Neural progenitor cell (in vitro differentiated cells): Measurements from ENCODE around the gene ZNF654. TPM values are rescaled to one million over a fixed set of nuclear protein-coding genes. Genes with fewer than 3 reads are reported as not detected.

ENCODE experiments used
- DNase-seq: peaks from one replicate; pipeline ENCODE4 v3.0.0-alpha.2; 2016; ENCODE audit warnings: low spot score
- H2AFZ ChIP-seq: fragments of 200-600 bp; sonication (generic); replicated peaks from 2 replicates; pipeline ENCODE4 v1.6.1; 2016; ENCODE audit warnings: antibody characterized with exemption
- H3F3A ChIP-seq: fragments of 200-600 bp; sonication (generic); 2 replicates; pipeline ENCODE4 v1.6.1; 2016; ENCODE audit warnings: antibody characterized with exemption, low read depth
- H3K27ac ChIP-seq: fragments of 200-600 bp; sonication (generic); 2 replicates; pipeline ENCODE4 v1.5.1; 2016; ENCODE audit warnings: mild to moderate bottlenecking
- H3K27me3 ChIP-seq: fragments of 200-600 bp; sonication (generic); 2 replicates; pipeline ENCODE4 v1.6.1; 2016; ENCODE audit warnings: mild to moderate bottlenecking, moderate library complexity
- H3K36me3 ChIP-seq: fragments of 200-600 bp; sonication (generic); 2 replicates; pipeline ENCODE4 v1.5.1; 2016
- H3K4me1 ChIP-seq: fragments of 200-600 bp; sonication (generic); 2 replicates; pipeline ENCODE4 v1.6.1; 2016; ENCODE audit warnings: mixed run types
- H3K4me2 ChIP-seq: fragments of 200-600 bp; sonication (generic); 2 replicates; pipeline ENCODE4 v1.6.1; 2016
- H3K4me3 ChIP-seq: fragments of 200-600 bp; sonication (generic); 2 replicates; pipeline ENCODE4 v1.5.1; 2016
- H3K79me2 ChIP-seq: fragments of 200-600 bp; sonication (generic); 2 replicates; pipeline ENCODE4 v1.6.1; 2016; ENCODE audit warnings: low read depth
- H3K9ac ChIP-seq: fragments of 200-600 bp; sonication (generic); 2 replicates; pipeline ENCODE4 v1.6.1; 2016
- H3K9me3 ChIP-seq: fragments of 200-600 bp; sonication (generic); 2 replicates; pipeline ENCODE4 v1.5.1; 2016; ENCODE audit warnings: low read depth
- H4K20me1 ChIP-seq: fragments of 200-600 bp; sonication (generic); 2 replicates; pipeline ENCODE4 v1.6.1; 2016; ENCODE audit warnings: low read depth
- H3K27ac Mint-ChIP-seq: 3 replicates; pipeline ENCODE4 v1.8.0; 2021; ENCODE audit warnings: mixed read lengths
- H3K27me3 Mint-ChIP-seq: 2 replicates; pipeline ENCODE4 v1.8.0; 2022; ENCODE audit warnings: low read depth, mild to moderate bottlenecking, inconsistent platforms, moderate library complexity, mixed read lengths; ENCODE audit not compliant: insufficient read depth
- H3K36me3 Mint-ChIP-seq: 3 replicates; pipeline ENCODE4 v1.8.0; 2021; ENCODE audit warnings: mixed read lengths
- H3K4me1 Mint-ChIP-seq: 3 replicates; pipeline ENCODE4 v1.8.0; 2021; ENCODE audit warnings: mixed read lengths
- H3K4me3 Mint-ChIP-seq: 3 replicates; pipeline ENCODE4 v1.8.0; 2021; ENCODE audit warnings: mild to moderate bottlenecking, moderate library complexity, mixed read lengths
- H3K9me3 Mint-ChIP-seq: 3 replicates; pipeline ENCODE4 v1.8.0; 2020; ENCODE audit warnings: mixed read lengths
- EZH2 ChIP-seq: fragments of 200-600 bp; sonication (generic); IDR thresholded peaks from 2 replicates; pipeline ENCODE4 v1.6.1; 2017; ENCODE audit warnings: antibody characterized with exemption, mild to moderate bottlenecking, moderate library complexity
- EZH2phosphoT487 ChIP-seq: fragments of 200-600 bp; sonication (generic); IDR thresholded peaks from 2 replicates; pipeline ENCODE4 v1.6.1; 2017; ENCODE audit warnings: antibody characterized with exemption
- total RNA-seq: library from RNA; depleted of rRNA; stranded (reverse); fragments of >200 nt; gene quantifications from 2 replicates; pipeline ENCODE4 v1.2.3, GENCODE V29; 2015; ENCODE audit warnings: low replicate concordance
- TF ChIP-seq, protein P1 (sequence below): fragments of 200-600 bp; sonication (generic); IDR thresholded peaks from 2 replicates; pipeline ENCODE4 v1.5.1; 2017; ENCODE audit warnings: antibody characterized with exemption, mild to moderate bottlenecking

The ZNF654 gene
- total RNA-seq, 1 donor from 2014 or later = 18.9 TPM

DNA sequence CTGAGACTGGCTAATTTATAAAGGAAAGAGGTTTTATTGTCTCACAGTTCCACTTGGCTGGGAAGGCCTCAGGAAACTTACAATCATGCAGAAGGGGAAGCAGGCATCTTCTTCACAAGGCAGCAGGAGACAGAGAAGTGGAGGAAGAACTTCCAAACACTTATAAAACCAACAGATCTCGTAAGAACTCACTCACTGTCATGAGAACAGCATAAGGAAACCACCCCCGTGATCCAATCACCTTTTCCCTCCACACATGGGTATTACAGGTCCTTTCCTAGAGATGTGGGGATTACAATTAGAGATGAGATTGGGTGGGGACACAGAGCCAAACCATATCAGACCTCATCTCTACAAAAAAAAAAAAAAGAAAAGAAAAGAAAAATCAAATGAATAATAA, 26.0 kb upstream of the ZNF654 start:
- H3K9me3 Mint-ChIP-seq = peaks cover 2% of the 10 kb centered on the region
- Histone ChIP-seq H3K9ac (no peak overlapping the region), H3K27me3 (no peaks in the 10 kb centered on the region), H2AFZ (no peak overlapping the region), H3K4me1 (no peaks in the 10 kb centered on the region), H3K36me3 (no peaks in the 10 kb centered on the region), H3K9me3 (no peaks in the 10 kb centered on the region), H4K20me1 (no peaks in the 10 kb centered on the region), H3K27ac (no peak overlapping the region), H3K4me2 (no peak overlapping the region), H3F3A (no peaks in the 10 kb centered on the region), H3K79me2 (no peaks in the 10 kb centered on the region), H3K4me3 (no peak overlapping the region)
- H3K27me3 Mint-ChIP-seq = no peaks in the 10 kb centered on the region
- no peak for DNase-seq
- H3K27ac Mint-ChIP-seq = no peak overlapping the region
- H3K36me3 Mint-ChIP-seq = no peaks in the 10 kb centered on the region
- H3K4me3 Mint-ChIP-seq = no peak overlapping the region
- TF ChIP-seq EZH2 (no peak), EZH2phosphoT487 (no peak)
- TF ChIP-seq, protein P1, sequence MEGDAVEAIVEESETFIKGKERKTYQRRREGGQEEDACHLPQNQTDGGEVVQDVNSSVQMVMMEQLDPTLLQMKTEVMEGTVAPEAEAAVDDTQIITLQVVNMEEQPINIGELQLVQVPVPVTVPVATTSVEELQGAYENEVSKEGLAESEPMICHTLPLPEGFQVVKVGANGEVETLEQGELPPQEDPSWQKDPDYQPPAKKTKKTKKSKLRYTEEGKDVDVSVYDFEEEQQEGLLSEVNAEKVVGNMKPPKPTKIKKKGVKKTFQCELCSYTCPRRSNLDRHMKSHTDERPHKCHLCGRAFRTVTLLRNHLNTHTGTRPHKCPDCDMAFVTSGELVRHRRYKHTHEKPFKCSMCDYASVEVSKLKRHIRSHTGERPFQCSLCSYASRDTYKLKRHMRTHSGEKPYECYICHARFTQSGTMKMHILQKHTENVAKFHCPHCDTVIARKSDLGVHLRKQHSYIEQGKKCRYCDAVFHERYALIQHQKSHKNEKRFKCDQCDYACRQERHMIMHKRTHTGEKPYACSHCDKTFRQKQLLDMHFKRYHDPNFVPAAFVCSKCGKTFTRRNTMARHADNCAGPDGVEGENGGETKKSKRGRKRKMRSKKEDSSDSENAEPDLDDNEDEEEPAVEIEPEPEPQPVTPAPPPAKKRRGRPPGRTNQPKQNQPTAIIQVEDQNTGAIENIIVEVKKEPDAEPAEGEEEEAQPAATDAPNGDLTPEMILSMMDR = no peak
- no peaks in the 10 kb centered on the region for H3K4me1 Mint-ChIP-seq

DNA sequence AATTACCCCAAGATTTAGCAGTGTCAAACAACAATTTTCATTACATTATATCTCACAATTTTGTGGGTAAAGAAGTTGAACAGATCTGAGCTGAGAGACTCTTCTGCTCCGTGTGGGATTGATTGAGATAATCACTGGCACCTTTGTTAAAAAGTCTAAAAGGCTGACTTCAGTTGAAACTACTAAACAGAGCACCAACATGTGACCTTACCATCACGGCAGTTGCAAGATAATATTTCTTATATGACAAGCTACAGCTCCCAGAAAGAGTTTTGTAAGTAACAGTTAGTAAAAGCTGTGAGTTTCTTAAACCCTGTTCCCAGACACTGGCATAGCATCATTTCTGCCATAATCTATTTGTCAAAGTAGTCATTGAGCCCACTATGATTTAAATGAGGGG, 25.2 kb upstream of the ZNF654 start:
- Mint-ChIP-seq H3K4me1 (no peaks in the 10 kb centered on the region), H3K4me3 (no peak overlapping the region), H3K9me3 (peaks cover 2% of the 10 kb centered on the region), H3K27me3 (no peaks in the 10 kb centered on the region), H3K27ac (no peak overlapping the region), H3K36me3 (no peaks in the 10 kb centered on the region)
- Histone ChIP-seq H4K20me1 (no peaks in the 10 kb centered on the region), H3K4me2 (no peak overlapping the region), H3K9ac (no peak overlapping the region), H3K4me1 (no peaks in the 10 kb centered on the region), H3K27ac (no peak overlapping the region), H3K79me2 (no peaks in the 10 kb centered on the region), H3K27me3 (no peaks in the 10 kb centered on the region), H3K36me3 (no peaks in the 10 kb centered on the region), H3K4me3 (no peak overlapping the region), H2AFZ (no peak overlapping the region), H3K9me3 (no peaks in the 10 kb centered on the region), H3F3A (no peaks in the 10 kb centered on the region)
- no peak for TF ChIP-seq EZH2phosphoT487
- TF ChIP-seq, protein P1 = no peak
- no peak for TF ChIP-seq EZH2
- DNase-seq = no peak

DNA sequence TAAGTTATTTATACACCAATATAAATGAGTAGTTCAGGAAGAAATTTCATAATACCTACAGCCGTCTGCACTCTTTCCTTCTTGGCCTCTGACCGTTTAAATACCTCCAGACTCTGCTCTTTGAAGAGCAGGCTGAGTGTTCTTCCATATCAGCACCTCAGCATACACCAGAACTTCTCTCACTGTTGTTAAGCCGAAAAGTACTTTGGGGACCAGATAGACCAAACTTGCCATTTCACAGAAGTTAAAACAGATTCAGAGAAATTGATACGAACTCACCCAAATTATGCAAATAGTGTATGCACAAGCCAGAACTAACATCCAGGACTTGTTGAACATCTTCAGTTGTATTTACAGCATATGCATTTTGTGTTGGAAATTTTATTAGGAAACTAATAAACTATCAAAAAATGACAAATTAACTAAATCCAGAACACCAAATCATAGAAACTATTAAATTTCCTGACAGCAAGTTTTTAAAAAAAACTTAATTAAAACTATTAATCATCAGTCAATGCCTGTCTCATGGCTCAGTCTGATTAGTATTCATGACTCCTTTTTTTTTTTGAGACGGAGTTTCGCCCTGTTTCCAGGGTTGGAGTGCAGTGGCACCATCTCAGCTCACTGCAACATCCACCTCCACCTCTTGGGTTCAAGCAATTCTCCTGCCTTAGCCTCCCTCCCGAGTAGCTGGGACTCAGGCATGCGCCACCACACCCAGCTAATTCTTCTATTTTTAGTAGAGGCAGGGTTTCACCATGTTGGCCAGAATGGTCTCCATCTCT, 24.4 kb upstream of the ZNF654 start:
- no peaks in the 10 kb centered on the region for H3F3A ChIP-seq
- no peaks in the 10 kb centered on the region for H3K9me3 ChIP-seq
- no peak overlapping the region for H3K27ac ChIP-seq
- no peaks in the 10 kb centered on the region for H3K4me1 Mint-ChIP-seq
- H3K4me1 ChIP-seq = no peaks in the 10 kb centered on the region
- no peak overlapping the region for H3K4me3 ChIP-seq
- no peak overlapping the region for H2AFZ ChIP-seq
- DNase-seq = no peak
- H3K4me2 ChIP-seq = no peak overlapping the region
- no peaks in the 10 kb centered on the region for H3K9me3 Mint-ChIP-seq
- no peak overlapping the region for H3K9ac ChIP-seq
- no peaks in the 10 kb centered on the region for H3K27me3 Mint-ChIP-seq
- no peaks in the 10 kb centered on the region for H3K36me3 ChIP-seq
- TF ChIP-seq EZH2 (no peak), EZH2phosphoT487 (no peak)
- TF ChIP-seq, protein P1 = no peak
- no peak overlapping the region for H3K4me3 Mint-ChIP-seq
- H4K20me1 ChIP-seq = no peaks in the 10 kb centered on the region
- no peaks in the 10 kb centered on the region for H3K27me3 ChIP-seq
- H3K27ac Mint-ChIP-seq = no peak overlapping the region
- no peaks in the 10 kb centered on the region for H3K79me2 ChIP-seq
- no peaks in the 10 kb centered on the region for H3K36me3 Mint-ChIP-seq
